HG02678 (cell line): ENCODE results near the gene PMVK.

Source experiments
- ATAC-seq: cut with Tn5 transposase; IDR thresholded peaks from one replicate; pipeline ENCODE4 v1.9.1; 2021; ENCODE audit warnings: mild to moderate bottlenecking, moderate library complexity; ENCODE audit not compliant: unreplicated experiment

Gene PMVK

GRCh38 chr1:154881820-154882535 lies 54.5 kb downstream of the PMVK start:
- no peak for ATAC-seq

DNA sequence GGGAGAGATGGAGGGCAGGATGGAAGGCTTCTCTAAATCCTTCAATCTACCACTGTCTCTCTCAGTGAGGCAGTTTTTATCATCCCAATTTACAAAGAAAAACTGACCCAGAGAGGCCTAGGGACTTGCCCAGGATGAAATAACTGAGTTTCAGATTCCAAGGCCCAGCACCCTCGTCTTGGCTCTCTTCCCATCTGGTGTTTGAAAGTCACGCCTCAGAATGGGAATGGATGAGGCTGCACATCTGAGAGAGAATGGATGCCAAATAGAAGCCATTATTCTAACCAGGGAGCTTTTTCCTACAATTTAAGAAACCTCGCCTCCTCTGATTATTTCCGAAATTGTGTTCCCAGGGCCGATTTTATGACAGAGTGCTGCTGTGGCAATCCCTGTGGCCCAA lies 55.8 kb downstream of the PMVK start:
- ATAC-seq = no peak

GRCh38 chr1:154879038-154879421 lies 57.5 kb downstream of the PMVK start:
- no peak for ATAC-seq

GRCh38 chr1:154878371-154879037 lies 58.0 kb downstream of the PMVK start:
- ATAC-seq = no peak

- ATAC-seq = no peak
Measured at GRCh38 chr1:154877370-154877974, 59.0 kb downstream of the PMVK start.

- no peak for ATAC-seq
Measured at GRCh38 chr1:154876842-154877369, 59.6 kb downstream of the PMVK start.
